ENCODE results near the gene SLC18B1.

DNA sequence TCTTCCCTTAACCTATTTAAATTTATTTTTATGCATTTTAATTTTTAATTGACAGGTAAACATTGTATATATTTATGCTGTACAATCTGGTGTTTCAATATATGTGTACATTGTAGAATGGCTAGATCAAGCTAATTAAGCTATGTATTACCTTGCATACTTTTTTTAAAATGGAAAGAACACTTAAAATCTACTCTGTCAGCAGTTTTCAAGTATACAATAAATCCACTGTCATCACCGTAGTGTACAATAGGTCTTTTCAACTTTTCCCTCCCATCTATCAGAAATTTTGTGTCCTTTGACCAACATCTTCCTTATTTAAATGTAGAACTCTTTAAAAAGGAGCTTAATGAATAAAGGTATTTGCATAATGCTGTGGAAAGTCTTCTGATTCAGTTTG lies 43.5 kb upstream of the SLC18B1 start:
- TF ChIP-seq, protein P1, sequence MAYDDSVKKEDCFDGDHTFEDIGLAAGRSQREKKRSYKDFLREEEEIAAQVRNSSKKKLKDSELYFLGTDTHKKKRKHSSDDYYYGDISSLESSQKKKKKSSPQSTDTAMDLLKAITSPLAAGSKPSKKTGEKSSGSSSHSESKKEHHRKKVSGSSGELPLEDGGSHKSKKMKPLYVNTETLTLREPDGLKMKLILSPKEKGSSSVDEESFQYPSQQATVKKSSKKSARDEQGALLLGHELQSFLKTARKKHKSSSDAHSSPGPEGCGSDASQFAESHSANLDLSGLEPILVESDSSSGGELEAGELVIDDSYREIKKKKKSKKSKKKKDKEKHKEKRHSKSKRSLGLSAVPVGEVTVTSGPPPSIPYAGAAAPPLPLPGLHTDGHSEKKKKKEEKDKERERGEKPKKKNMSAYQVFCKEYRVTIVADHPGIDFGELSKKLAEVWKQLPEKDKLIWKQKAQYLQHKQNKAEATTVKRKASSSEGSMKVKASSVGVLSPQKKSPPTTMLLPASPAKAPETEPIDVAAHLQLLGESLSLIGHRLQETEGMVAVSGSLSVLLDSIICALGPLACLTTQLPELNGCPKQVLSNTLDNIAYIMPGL (CRISPR knock-in tag; IDR thresholded peaks at IDR 0.05; ENCODE audit: borderline replicate concordance), result no peak
- TF ChIP-seq RAD21 (conservative IDR thresholded peaks at IDR 0.05 in 1 of 2, IDR thresholded peaks at IDR 0.05 in 1 of 2) (no peak), RARB (CRISPR knock-in tag; IDR thresholded peaks at IDR 0.05) (no peak), POLR2A (IDR thresholded peaks at IDR 0.05; ENCODE audit: low read length) (no peak), BHLHE40 (IDR thresholded peaks at IDR 0.05; ENCODE audit: low read depth, low read length) (no peak)
- TF ChIP-seq, protein P2, sequence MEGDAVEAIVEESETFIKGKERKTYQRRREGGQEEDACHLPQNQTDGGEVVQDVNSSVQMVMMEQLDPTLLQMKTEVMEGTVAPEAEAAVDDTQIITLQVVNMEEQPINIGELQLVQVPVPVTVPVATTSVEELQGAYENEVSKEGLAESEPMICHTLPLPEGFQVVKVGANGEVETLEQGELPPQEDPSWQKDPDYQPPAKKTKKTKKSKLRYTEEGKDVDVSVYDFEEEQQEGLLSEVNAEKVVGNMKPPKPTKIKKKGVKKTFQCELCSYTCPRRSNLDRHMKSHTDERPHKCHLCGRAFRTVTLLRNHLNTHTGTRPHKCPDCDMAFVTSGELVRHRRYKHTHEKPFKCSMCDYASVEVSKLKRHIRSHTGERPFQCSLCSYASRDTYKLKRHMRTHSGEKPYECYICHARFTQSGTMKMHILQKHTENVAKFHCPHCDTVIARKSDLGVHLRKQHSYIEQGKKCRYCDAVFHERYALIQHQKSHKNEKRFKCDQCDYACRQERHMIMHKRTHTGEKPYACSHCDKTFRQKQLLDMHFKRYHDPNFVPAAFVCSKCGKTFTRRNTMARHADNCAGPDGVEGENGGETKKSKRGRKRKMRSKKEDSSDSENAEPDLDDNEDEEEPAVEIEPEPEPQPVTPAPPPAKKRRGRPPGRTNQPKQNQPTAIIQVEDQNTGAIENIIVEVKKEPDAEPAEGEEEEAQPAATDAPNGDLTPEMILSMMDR (IDR thresholded peaks at IDR 0.05), result no peak
- TF ChIP-seq, protein P3, sequence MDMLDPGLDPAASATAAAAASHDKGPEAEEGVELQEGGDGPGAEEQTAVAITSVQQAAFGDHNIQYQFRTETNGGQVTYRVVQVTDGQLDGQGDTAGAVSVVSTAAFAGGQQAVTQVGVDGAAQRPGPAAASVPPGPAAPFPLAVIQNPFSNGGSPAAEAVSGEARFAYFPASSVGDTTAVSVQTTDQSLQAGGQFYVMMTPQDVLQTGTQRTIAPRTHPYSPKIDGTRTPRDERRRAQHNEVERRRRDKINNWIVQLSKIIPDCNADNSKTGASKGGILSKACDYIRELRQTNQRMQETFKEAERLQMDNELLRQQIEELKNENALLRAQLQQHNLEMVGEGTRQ (IDR thresholded peaks at IDR 0.05), result no peak

All from A549 (cell line).